ENCODE results near the gene MED31.

The MED31 gene

GRCh38 chr17:6632530-6632929 is 18.9 kb downstream of the MED31 start:
- no peak for TF ChIP-seq CTCF (IDR thresholded peaks at IDR 0.05; ENCODE audit: low read depth, low read length)
- no peak overlapping the region for H3K4me3 ChIP-seq (ENCODE audit: low read depth, low read length)

GRCh38 chr17:6630390-6630789 is 21.0 kb downstream of the MED31 start:
- TF ChIP-seq CTCF (IDR thresholded peaks at IDR 0.05; ENCODE audit: low read depth, low read length), result no peak
- H3K4me3 ChIP-seq (ENCODE audit: low read depth, low read length), result no peak overlapping the region

GRCh38 chr17:6627019-6627418 is 24.4 kb downstream of the MED31 start:
- H3K4me3 ChIP-seq (ENCODE audit: low read depth, low read length), result no peak overlapping the region
- TF ChIP-seq CTCF (IDR thresholded peaks at IDR 0.05; ENCODE audit: low read depth, low read length), result no peak

GRCh38 chr17:6626616-6627015 is 24.8 kb downstream of the MED31 start:
- no peak for TF ChIP-seq CTCF (IDR thresholded peaks at IDR 0.05; ENCODE audit: low read depth, low read length)
- no peak overlapping the region for H3K4me3 ChIP-seq (ENCODE audit: low read depth, low read length)

- no peak for TF ChIP-seq CTCF (IDR thresholded peaks at IDR 0.05; ENCODE audit: low read depth, low read length)
Measured at GRCh38 chr17:6623941-6624340, 27.5 kb downstream of the MED31 start.

GRCh38 chr17:6611231-6611630 is 40.2 kb downstream of the MED31 start:
- TF ChIP-seq CTCF (IDR thresholded peaks at IDR 0.05; ENCODE audit: low read depth, low read length), result no peak
- no peak overlapping the region for H3K4me3 ChIP-seq (ENCODE audit: low read depth, low read length)

More at GRCh38 chr17:6623941-6624340, 27.5 kb downstream of the MED31 start:
- no peak overlapping the region for H3K4me3 ChIP-seq (ENCODE audit: low read depth, low read length)

- TF ChIP-seq CTCF (IDR thresholded peaks at IDR 0.05; ENCODE audit: low read depth, low read length), result no peak
- H3K4me3 ChIP-seq (ENCODE audit: low read depth, low read length), result no peak overlapping the region
Measured at GRCh38 chr17:6610011-6610410, 41.4 kb downstream of the MED31 start.

All from WI38 (cell line).